Cardiac muscle cell (in vitro differentiated cells and primary cell): ENCODE data around the gene UBE3C. TPM values are rescaled to one million over a fixed set of nuclear protein-coding genes. Genes with fewer than 3 reads are reported as not detected.
"Not testable (repeated sequence)": the region's sequence is repeated elsewhere in the genome, so short reads cannot be mapped to it uniquely, and the experiment has no call there.

Experiments used
- DNase-seq, 2 donors: peaks; one replicate each; pipeline versions ENCODE4 v3.0.0 to v3.0.0-alpha.2; 2010 to 2017; ENCODE audit warnings: low read depth in 1 of 2, low spot score in 1 of 2
- H3K27ac ChIP-seq: fragments of 200-600 bp; sonication (generic); 2 replicates; pipeline ENCODE4 v1.5.1; 2016
- H3K27me3 ChIP-seq: fragments of 200-600 bp; sonication (generic); 2 replicates; pipeline ENCODE4 v1.6.0; 2016; ENCODE audit warnings: control low read depth
- H3K36me3 ChIP-seq: fragments of 200-600 bp; sonication (generic); 2 replicates; pipeline ENCODE4 v1.5.1; 2016; ENCODE audit warnings: control low read depth
- H3K4me1 ChIP-seq: fragments of 200-600 bp; sonication (generic); 2 replicates; pipeline ENCODE4 v1.8.1; 2017; ENCODE audit warnings: low read depth, mild to moderate bottlenecking, mixed run types
- H3K4me3 ChIP-seq: fragments of 200-600 bp; sonication (generic); 2 replicates; pipeline ENCODE4 v1.5.1; 2016; ENCODE audit warnings: mild to moderate bottlenecking
- H3K9me3 ChIP-seq: fragments of 200-600 bp; sonication (generic); 2 replicates; pipeline ENCODE4 v1.5.1; 2017; ENCODE audit warnings: low read depth, mild to moderate bottlenecking, control low read depth
- CTCF ChIP-seq: IDR thresholded peaks from 2 replicates; pipeline ENCODE4 v1.5.1; 2012; ENCODE audit warnings: low read depth, mild to moderate bottlenecking, low read length
- polyA plus RNA-seq: library from polyadenylated mRNA; unstranded; fragments of >200 nt; fragmentation: Nextera tagmentation; extraction: Ambion mirVana; gene quantifications from 2 replicates; pipeline ENCODE4 v1.2.1, GENCODE V29; 2016
- total RNA-seq: library from RNA; depleted of rRNA; stranded (reverse); fragments of >200 nt; gene quantifications from 2 replicates; pipeline ENCODE4 v1.2.3, GENCODE V29; 2016

The UBE3C gene
- total and polyA plus RNA-seq, 2 experiments from 2014 or later = 24.4 to 33.1 TPM

- Histone ChIP-seq H3K9me3 (no peaks in the 10 kb centered on the region), H3K27me3 (no peaks in the 10 kb centered on the region), H3K27ac (no peak overlapping the region), H3K4me1 (no peaks in the 10 kb centered on the region), H3K4me3 (no peak overlapping the region), H3K36me3 (peaks cover 22% of the 10 kb centered on the region)
- no peak for DNase-seq
- no peak for TF ChIP-seq CTCF
Measured at GRCh38 chr7:157248659-157249058, 109.9 kb downstream of the UBE3C start.

- H3K27me3 ChIP-seq = no peaks in the 10 kb centered on the region
- H3K27ac ChIP-seq = no peak overlapping the region
- H3K4me3 ChIP-seq = no peak overlapping the region
- TF ChIP-seq CTCF = peak; percentile 80
- peak; percentile 73 for DNase-seq
- no peaks in the 10 kb centered on the region for H3K9me3 ChIP-seq
- H3K36me3 ChIP-seq = peaks cover 38% of the 10 kb centered on the region
- H3K4me1 ChIP-seq = no peaks in the 10 kb centered on the region
Measured at GRCh38 chr7:157250605-157251228, 112.0 kb downstream of the UBE3C start.

GRCh38 chr7:157251817-157252216 lies 113.1 kb downstream of the UBE3C start:
- H3K9me3 ChIP-seq = not testable (repeated sequence)

DNA sequence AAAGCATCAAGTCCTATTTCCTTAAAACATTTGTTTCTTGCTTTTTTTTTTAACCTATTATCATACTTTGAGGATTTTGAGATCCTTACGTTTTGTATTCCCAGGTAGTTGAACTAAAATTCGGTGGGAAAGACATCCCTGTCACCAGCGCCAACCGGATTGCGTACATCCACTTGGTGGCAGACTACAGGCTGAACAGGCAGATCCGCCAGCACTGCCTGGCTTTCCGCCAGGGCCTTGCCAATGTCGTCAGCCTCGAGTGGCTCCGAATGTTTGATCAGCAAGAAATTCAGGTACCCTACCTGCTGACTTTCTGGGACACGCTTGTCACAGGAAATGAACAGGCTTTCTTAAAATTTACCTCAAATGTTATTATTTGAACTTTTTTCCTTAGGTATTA lies 115.1 kb downstream of the UBE3C start:
- no peak for TF ChIP-seq CTCF
- Histone ChIP-seq H3K27me3 (no peaks in the 10 kb centered on the region), H3K36me3 (peaks cover 57% of the 10 kb centered on the region), H3K27ac (no peak overlapping the region), H3K4me1 (no peaks in the 10 kb centered on the region), H3K4me3 (no peak overlapping the region), H3K9me3 (no peaks in the 10 kb centered on the region)
- DNase-seq = no peak

More at GRCh38 chr7:157251817-157252216, 113.1 kb downstream of the UBE3C start:
- H3K36me3 ChIP-seq = peaks cover 44% of the 10 kb centered on the region
- H3K27ac ChIP-seq, DNase-seq, H3K4me1 ChIP-seq, H3K27me3 ChIP-seq, H3K4me3 ChIP-seq: not testable (repeated sequence)

DNA sequence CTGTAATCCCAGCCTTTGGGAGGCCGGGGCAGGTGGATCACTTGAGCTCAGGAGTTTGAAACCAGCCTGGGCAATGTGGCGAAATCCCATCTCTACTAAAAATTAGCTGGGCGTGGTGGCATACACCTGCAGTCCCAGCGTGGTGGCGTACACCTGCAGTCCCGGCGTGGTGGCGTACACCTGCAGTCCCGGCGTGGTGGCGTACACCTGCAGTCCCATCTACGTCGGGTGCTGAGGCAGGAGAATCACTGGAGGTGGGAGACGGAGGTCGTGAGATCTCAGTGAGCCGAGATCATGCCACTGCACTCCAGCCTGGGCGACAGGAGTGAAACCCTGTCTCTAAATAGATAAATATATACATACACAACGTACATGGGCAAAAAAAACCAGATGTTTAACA lies 116.1 kb downstream of the UBE3C start:
- H3K4me1 ChIP-seq, H3K4me3 ChIP-seq, DNase-seq, H3K9me3 ChIP-seq, H3K27ac ChIP-seq, H3K27me3 ChIP-seq: not testable (repeated sequence)
- peaks cover 64% of the 10 kb centered on the region for H3K36me3 ChIP-seq

- Histone ChIP-seq H3K4me1 (no peaks in the 10 kb centered on the region), H3K36me3 (peaks cover 63% of the 10 kb centered on the region)
Measured at GRCh38 chr7:157255201-157255606, 116.5 kb downstream of the UBE3C start.

More at GRCh38 chr7:157255201-157255606, 116.5 kb downstream of the UBE3C start:
- Histone ChIP-seq H3K27ac (no peak overlapping the region), H3K4me3 (no peak overlapping the region), H3K9me3 (no peaks in the 10 kb centered on the region), H3K27me3 (no peaks in the 10 kb centered on the region)
- peak in 1 of 2 donors; percentile 51 for DNase-seq
- TF ChIP-seq CTCF = no peak
